GM23338 (cell line): ENCODE results near the gene APOBEC4. TPM values are rescaled to one million over a fixed set of nuclear protein-coding genes. Genes with fewer than 3 reads are reported as not detected.

Experiments used
- ATAC-seq: fragments of 200-7000 bp; cut with Tn5 transposase; 3 replicates; pipeline ENCODE4 v1.9.1; 2020
- DNase-seq: peaks from one replicate; pipeline ENCODE4 v3.0.0-alpha.2; 2015; ENCODE audit warnings: low spot score
- H2AFZ ChIP-seq: fragments of 200-600 bp; sonication (generic); 2 replicates; pipeline ENCODE4 v1.8.0; 2016; ENCODE audit warnings: antibody characterized with exemption, mild to moderate bottlenecking, moderate library complexity
- H3F3A ChIP-seq: fragments of 200-600 bp; sonication (generic); replicated peaks from 2 replicates; pipeline ENCODE4 v1.8.0; 2017; ENCODE audit warnings: antibody characterized with exemption, mixed run types, low read depth
- H3K27ac ChIP-seq: fragments of 200-600 bp; sonication (generic); 2 replicates; pipeline ENCODE4 v1.6.1; 2016; ENCODE audit warnings: low read depth
- H3K27me3 ChIP-seq: fragments of 200-600 bp; sonication (generic); 2 replicates; pipeline ENCODE4 v1.8.0; 2016; ENCODE audit warnings: mild to moderate bottlenecking, mixed run types, moderate library complexity; ENCODE audit not compliant: insufficient read depth
- H3K36me3 ChIP-seq: fragments of 200-600 bp; sonication (generic); 2 replicates; pipeline ENCODE4 v1.8.0; 2016; ENCODE audit warnings: mild to moderate bottlenecking; ENCODE audit not compliant: insufficient read depth
- H3K4me1 ChIP-seq: fragments of 200-600 bp; sonication (generic); 2 replicates; pipeline ENCODE4 v1.8.0; 2016; ENCODE audit warnings: mild to moderate bottlenecking, moderate library complexity; ENCODE audit not compliant: insufficient read depth
- H3K4me2 ChIP-seq: fragments of 200-600 bp; sonication (generic); 2 replicates; pipeline ENCODE4 v1.7.1; 2017; ENCODE audit warnings: mixed run types
- H3K4me3 ChIP-seq: fragments of 200-600 bp; sonication (generic); 2 replicates; pipeline ENCODE4 v1.6.1; 2016; ENCODE audit warnings: mixed run types
- H3K79me2 ChIP-seq: fragments of 200-600 bp; sonication (generic); replicated peaks from 2 replicates; pipeline ENCODE4 v1.8.0; 2017; ENCODE audit warnings: mild to moderate bottlenecking; ENCODE audit not compliant: insufficient read depth
- H3K9me2 ChIP-seq: fragments of 200-600 bp; sonication (generic); 2 replicates; pipeline ENCODE4 v1.8.0; 2017; ENCODE audit not compliant: insufficient read depth
- H4K20me1 ChIP-seq: fragments of 200-600 bp; sonication (generic); replicated peaks from 2 replicates; pipeline ENCODE4 v1.8.0; 2017; ENCODE audit warnings: mild to moderate bottlenecking; ENCODE audit not compliant: insufficient read depth
- H3K27ac Mint-ChIP-seq: 2 replicates; pipeline ENCODE4 v1.8.0; 2020; ENCODE audit warnings: inconsistent platforms, mild to moderate bottlenecking, moderate library complexity, mixed read lengths
- H3K27me3 Mint-ChIP-seq: 3 replicates; pipeline ENCODE4 v1.8.0; 2022; ENCODE audit warnings: low read depth, mild to moderate bottlenecking, moderate library complexity, mixed read lengths, inconsistent platforms; ENCODE audit not compliant: insufficient read depth, poor library complexity
- H3K36me3 Mint-ChIP-seq: 3 replicates; pipeline ENCODE4 v1.8.0; 2021; ENCODE audit warnings: low read depth, mild to moderate bottlenecking, inconsistent platforms, moderate library complexity, mixed read lengths
- H3K4me1 Mint-ChIP-seq: 3 replicates; pipeline ENCODE4 v1.8.0; 2020; ENCODE audit warnings: mild to moderate bottlenecking, inconsistent platforms, mixed read lengths
- H3K4me3 Mint-ChIP-seq: 3 replicates; pipeline ENCODE4 v1.8.0; 2021; ENCODE audit warnings: moderate library complexity, mild to moderate bottlenecking, inconsistent platforms, mixed read lengths
- H3K9me3 Mint-ChIP-seq: 3 replicates; pipeline ENCODE4 v1.8.0; 2020; ENCODE audit warnings: moderate library complexity, mild to moderate bottlenecking, inconsistent platforms, mixed read lengths
- CREB1 ChIP-seq: fragments of 250-450 bp; sonication (Bioruptor Pico); IDR thresholded peaks from 2 replicates; pipeline ENCODE4 v1.5.0; 2020; ENCODE audit warnings: low read depth, mild to moderate bottlenecking, moderate library complexity
- EZH2 ChIP-seq: fragments of 200-600 bp; sonication (generic); IDR thresholded peaks from one replicate; pipeline ENCODE4 v1.8.0; 2017; ENCODE audit warnings: antibody characterized with exemption, mild to moderate bottlenecking, low read depth; ENCODE audit not compliant: unreplicated experiment
- JUNB ChIP-seq: IDR thresholded peaks from one replicate; pipeline ENCODE4 v1.6.1; 2016; ENCODE audit warnings: antibody characterized with exemption; ENCODE audit not compliant: unreplicated experiment
- NANOG ChIP-seq: IDR thresholded peaks from 2 replicates; pipeline ENCODE4 v1.6.1; 2016; ENCODE audit warnings: antibody characterized with exemption, borderline replicate concordance
- POLR2AphosphoS5 ChIP-seq: IDR thresholded peaks from 2 replicates; pipeline ENCODE4 v1.6.1; 2016; ENCODE audit warnings: antibody characterized with exemption, low read depth
- STAT1 ChIP-seq: IDR thresholded peaks from one replicate; pipeline ENCODE4 v1.6.1; 2016; ENCODE audit warnings: antibody characterized with exemption; ENCODE audit not compliant: unreplicated experiment
- ZNF114 ChIP-seq: fragments of 250-450 bp; sonication (Bioruptor Pico); IDR thresholded peaks from 2 replicates; pipeline ENCODE4 v1.5.0; 2020; ENCODE audit warnings: mild to moderate bottlenecking, moderate library complexity
- polyA plus RNA-seq: library from polyadenylated mRNA; unstranded; fragments of >200 nt; fragmentation: Nextera tagmentation; extraction: Ambion mirVana; gene quantifications from 2 replicates; pipeline ENCODE4 v1.2.1, GENCODE V29; 2016
- total RNA-seq: library from RNA; depleted of rRNA; stranded (reverse); fragments of >200 nt; shearing (Covaris generic); gene quantifications from 2 replicates; pipeline ENCODE4 v1.2.3, GENCODE V29; 2014
- TF ChIP-seq, protein P1 (sequence below), 2 experiments: fragments of 200-600 bp in 1 of 2; sonication (generic) in 1 of 2; conservative IDR thresholded peaks; 2 replicates each; pipeline versions ENCODE4 v1.5.1 to v1.6.1; 2016 to 2017; ENCODE audit warnings: antibody characterized with exemption in 2 of 2, low read depth in 2 of 2, mild to moderate bottlenecking in 2 of 2, moderate library complexity in 1 of 2

APOBEC4 gene
- total and polyA plus RNA-seq, 2 experiments from 2014 or later, result 0.10 TPM; not detected in 1

DNA sequence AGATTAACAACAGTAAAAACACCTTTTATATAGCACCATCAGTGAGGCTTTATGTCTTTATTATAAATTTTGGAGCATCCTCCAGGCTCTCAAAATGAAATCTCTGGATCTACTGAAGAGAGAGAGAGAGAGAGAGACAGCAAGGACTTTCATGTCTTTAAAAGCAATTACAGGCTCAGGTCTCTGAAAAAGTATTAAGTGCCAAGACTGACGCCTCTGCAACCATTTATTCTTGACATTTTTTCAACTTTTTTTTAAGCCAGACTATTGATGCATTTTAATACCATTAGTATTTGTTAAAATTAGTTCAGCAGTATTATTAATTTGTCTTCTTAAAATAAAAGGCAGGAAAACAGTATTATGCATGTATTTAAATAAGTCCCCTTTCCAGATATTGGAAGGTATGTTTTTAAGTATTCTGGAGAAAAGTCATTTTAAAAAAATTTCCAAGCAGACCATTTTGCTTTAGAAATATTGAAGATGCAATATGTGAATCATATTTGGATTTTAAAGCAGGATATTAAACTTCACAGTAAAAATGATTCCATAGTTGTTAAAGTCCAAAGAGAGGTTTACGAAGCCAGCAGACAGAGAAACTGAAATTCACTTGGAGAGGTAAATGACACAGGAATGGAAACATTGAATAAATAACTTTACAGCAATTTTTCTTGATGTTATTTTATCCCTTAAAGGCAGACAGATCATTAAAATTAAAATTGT, 35.4 kb upstream of the APOBEC4 start (continued):
- TF ChIP-seq, protein P1, sequence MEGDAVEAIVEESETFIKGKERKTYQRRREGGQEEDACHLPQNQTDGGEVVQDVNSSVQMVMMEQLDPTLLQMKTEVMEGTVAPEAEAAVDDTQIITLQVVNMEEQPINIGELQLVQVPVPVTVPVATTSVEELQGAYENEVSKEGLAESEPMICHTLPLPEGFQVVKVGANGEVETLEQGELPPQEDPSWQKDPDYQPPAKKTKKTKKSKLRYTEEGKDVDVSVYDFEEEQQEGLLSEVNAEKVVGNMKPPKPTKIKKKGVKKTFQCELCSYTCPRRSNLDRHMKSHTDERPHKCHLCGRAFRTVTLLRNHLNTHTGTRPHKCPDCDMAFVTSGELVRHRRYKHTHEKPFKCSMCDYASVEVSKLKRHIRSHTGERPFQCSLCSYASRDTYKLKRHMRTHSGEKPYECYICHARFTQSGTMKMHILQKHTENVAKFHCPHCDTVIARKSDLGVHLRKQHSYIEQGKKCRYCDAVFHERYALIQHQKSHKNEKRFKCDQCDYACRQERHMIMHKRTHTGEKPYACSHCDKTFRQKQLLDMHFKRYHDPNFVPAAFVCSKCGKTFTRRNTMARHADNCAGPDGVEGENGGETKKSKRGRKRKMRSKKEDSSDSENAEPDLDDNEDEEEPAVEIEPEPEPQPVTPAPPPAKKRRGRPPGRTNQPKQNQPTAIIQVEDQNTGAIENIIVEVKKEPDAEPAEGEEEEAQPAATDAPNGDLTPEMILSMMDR (conservative IDR thresholded peaks at IDR 0.05; ENCODE audit: low read depth in 2 of 2), result no peak
- TF ChIP-seq ZNF114 (CRISPR knock-in tag) (no peak), NANOG (no peak)

DNA sequence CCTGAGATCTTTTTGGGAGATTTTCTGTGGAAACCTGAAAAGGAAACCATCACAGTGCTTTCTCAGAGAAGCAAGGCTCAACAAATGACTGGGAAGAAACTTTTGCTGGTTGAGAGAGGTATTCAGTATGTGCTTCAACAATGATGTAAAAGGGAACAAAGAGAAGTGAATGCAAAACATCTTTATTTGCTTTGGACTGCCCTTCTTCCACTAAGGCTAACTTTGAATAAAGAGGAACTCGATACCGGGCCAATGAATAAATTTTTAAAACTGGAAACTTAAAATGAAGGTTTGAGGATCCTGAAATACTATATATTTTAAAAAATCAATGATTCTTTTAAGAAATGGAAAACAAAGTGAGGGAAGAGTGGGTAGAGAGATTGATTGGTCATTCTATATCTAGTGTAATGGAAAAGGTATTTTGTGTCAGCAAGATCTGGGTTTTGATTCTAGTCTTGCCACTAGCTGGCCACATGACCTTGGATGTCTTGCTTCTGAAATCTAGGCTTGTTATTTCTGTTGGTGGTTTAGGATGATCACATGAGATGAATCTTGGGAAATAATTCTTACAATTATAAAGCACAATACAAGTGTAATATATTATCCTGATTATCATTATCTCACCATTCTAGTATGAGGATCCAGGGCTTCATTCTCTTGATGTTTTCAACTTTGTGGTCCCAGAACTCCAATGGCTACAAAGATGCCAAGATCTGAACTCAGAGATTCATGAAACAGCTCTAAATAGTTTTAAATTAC, 34.6 kb upstream of the APOBEC4 start:
- Histone ChIP-seq H3K4me1 (no peaks in the 10 kb centered on the region), H4K20me1 (no peaks in the 10 kb centered on the region), H3K27ac (no peak overlapping the region), H2AFZ (no peak overlapping the region), H3K4me2 (no peak overlapping the region), H3K36me3 (no peaks in the 10 kb centered on the region), H3K79me2 (no peaks in the 10 kb centered on the region), H3K4me3 (no peak overlapping the region), H3K27me3 (no peaks in the 10 kb centered on the region), H3F3A (no peaks in the 10 kb centered on the region), H3K9me2 (no peaks in the 10 kb centered on the region)
- Mint-ChIP-seq H3K36me3 (no peaks in the 10 kb centered on the region), H3K4me3 (no peak overlapping the region), H3K4me1 (no peaks in the 10 kb centered on the region; the same call in 1 of the 3 replicates), H3K27ac (no peak overlapping the region), H3K9me3 (no peaks in the 10 kb centered on the region), H3K27me3 (no peaks in the 10 kb centered on the region)
- ATAC-seq, result no peak
- DNase-seq, result no peak
- TF ChIP-seq CREB1 (no peak), STAT1 (no peak), POLR2AphosphoS5 (no peak)

DNA sequence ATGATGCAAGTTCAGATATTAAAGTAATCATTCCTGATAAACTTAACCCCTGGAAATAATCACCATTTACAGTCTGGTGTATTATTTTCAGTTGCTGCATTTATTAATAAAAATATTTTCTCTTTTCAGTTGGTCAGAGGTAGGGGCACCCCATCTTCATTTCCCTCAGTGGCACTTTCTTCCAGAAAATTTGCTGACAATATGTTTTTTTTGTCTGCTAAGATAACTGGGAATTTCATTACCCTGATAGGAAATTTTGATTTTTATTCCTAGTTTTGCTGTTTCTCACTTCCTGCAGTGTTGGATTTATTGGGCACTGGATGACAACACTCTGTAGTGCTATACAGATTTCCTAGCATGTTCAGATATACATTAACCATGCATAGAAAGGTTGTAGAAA, 33.1 kb upstream of the APOBEC4 start:
- Histone ChIP-seq H3F3A (no peaks in the 10 kb centered on the region), H3K4me3 (no peak overlapping the region), H3K9me2 (no peaks in the 10 kb centered on the region), H3K36me3 (no peaks in the 10 kb centered on the region), H2AFZ (no peak overlapping the region), H3K4me1 (no peaks in the 10 kb centered on the region), H4K20me1 (no peaks in the 10 kb centered on the region), H3K27ac (no peak overlapping the region), H3K79me2 (no peaks in the 10 kb centered on the region), H3K27me3 (no peaks in the 10 kb centered on the region), H3K4me2 (no peak overlapping the region)
- no peak for DNase-seq
- Mint-ChIP-seq H3K27ac (no peak overlapping the region), H3K9me3 (no peaks in the 10 kb centered on the region), H3K27me3 (no peaks in the 10 kb centered on the region), H3K36me3 (no peaks in the 10 kb centered on the region), H3K4me3 (no peak overlapping the region), H3K4me1 (no peaks in the 10 kb centered on the region; the same call in 1 of the 3 replicates)
- ATAC-seq, result no peak
- TF ChIP-seq JUNB (no peak), CREB1 (no peak), ZNF114 (CRISPR knock-in tag) (no peak), EZH2 (no peak)
- TF ChIP-seq, protein P1 (conservative IDR thresholded peaks at IDR 0.05; ENCODE audit: low read depth in 2 of 2), result no peak
